Muscle layer of duodenum (tissue), 2 donors: ENCODE results near the gene HOXB8.
A peak's percentile ranks its signal among the peaks of the same experiment; 100 is the strongest.

Source experiments
- H3K27ac ChIP-seq: one replicate; pipeline ENCODE4 v1.7.0; 2013; ENCODE audit warnings: mild to moderate bottlenecking, low read length
- H3K27me3 ChIP-seq: one replicate; pipeline ENCODE4 v1.7.0; 2013; ENCODE audit warnings: low read depth, mild to moderate bottlenecking, control low read depth, low read length
- H3K36me3 ChIP-seq, 2 donors: one replicate each; pipeline ENCODE4 v1.7.0; 2013; ENCODE audit warnings: low read length in 2 of 2, control low read depth in 1 of 2, mild to moderate bottlenecking in 1 of 2; ENCODE audit not compliant: insufficient read depth in 2 of 2, control insufficient read depth in 1 of 2
- H3K4me1 ChIP-seq, 2 donors: one replicate each; pipeline ENCODE4 v1.7.0; 2013; ENCODE audit warnings: low read length in 2 of 2, mild to moderate bottlenecking in 2 of 2, control low read depth in 1 of 2, moderate library complexity in 1 of 2; ENCODE audit not compliant: insufficient read depth in 2 of 2, control insufficient read depth in 1 of 2
- H3K4me3 ChIP-seq, 2 donors: one replicate each; pipeline ENCODE4 v1.7.0; 2013; ENCODE audit warnings: low read length in 2 of 2, low read depth in 1 of 2, mild to moderate bottlenecking in 1 of 2
- H3K9me3 ChIP-seq, 2 donors: one replicate each; pipeline ENCODE4 v1.7.0; 2013; ENCODE audit warnings: low read length in 2 of 2, control low read depth in 1 of 2, mild to moderate bottlenecking in 1 of 2; ENCODE audit not compliant: control insufficient read depth in 1 of 2
- donor health status: healthy.

HOXB8 gene

GRCh38 chr17:48615047-48615962 lies at the start of gene HOXB8:
Gene HOXB8 (minus strand): TSS chr17:48615292. CDS start chr17:48614704, 588 bp downstream.
- Histone ChIP-seq H3K27ac (no peak within 1 kb of the TSS), H3K27me3 (peaks cover 78% of the 10 kb centered on the region), H3K36me3 (no peaks in the 10 kb centered on the region), H3K4me1 (peaks cover 0 to 41% of the 10 kb centered on the region in 2 donors), H3K4me3 (peak within 1 kb of the TSS in 1 of 2 donors; percentile 38), H3K9me3 (no peaks in the 10 kb centered on the region)

- Histone ChIP-seq H3K27me3 (no peaks in the 10 kb centered on the region), H3K9me3 (no peaks in the 10 kb centered on the region)
These were observed 48.2 kb upstream of the HOXB8 start for GRCh38 chr17:48663134-48663924.

GRCh38 chr17:48655913-48656312 lies 40.8 kb upstream of the HOXB8 start:
- H3K9me3 ChIP-seq = no peaks in the 10 kb centered on the region
- no peak overlapping the region for H3K27ac ChIP-seq
- no peak overlapping the region for H3K4me3 ChIP-seq
- H3K4me1 ChIP-seq = no peaks in the 10 kb centered on the region
- H3K27me3 ChIP-seq = no peaks in the 10 kb centered on the region
- no peaks in the 10 kb centered on the region for H3K36me3 ChIP-seq

More at GRCh38 chr17:48663134-48663924, 48.2 kb upstream of the HOXB8 start:
- no peaks in the 10 kb centered on the region for H3K36me3 ChIP-seq
- H3K27ac ChIP-seq = no peak overlapping the region
- no peaks in the 10 kb centered on the region for H3K4me1 ChIP-seq
- no peak overlapping the region for H3K4me3 ChIP-seq

- H3K27me3 ChIP-seq = peaks cover 34% of the 10 kb centered on the region
These were observed 34.6 kb upstream of the HOXB8 start for GRCh38 chr17:48649741-48650140.

GRCh38 chr17:48647963-48648245 lies 32.8 kb upstream of the HOXB8 start:
- Histone ChIP-seq H3K4me3 (peak overlapping the region; percentile 53 to 73), H3K9me3 (peaks cover 0 to 3% of the 10 kb centered on the region in 2 donors), H3K27me3 (peaks cover 52% of the 10 kb centered on the region), H3K4me1 (peaks cover 0 to 20% of the 10 kb centered on the region in 2 donors), H3K27ac (no peak overlapping the region), H3K36me3 (no peaks in the 10 kb centered on the region)

More at GRCh38 chr17:48649741-48650140, 34.6 kb upstream of the HOXB8 start:
- H3K27ac ChIP-seq = no peak overlapping the region
- H3K9me3 ChIP-seq = peaks cover 0 to 3% of the 10 kb centered on the region in 2 donors
- H3K36me3 ChIP-seq = no peaks in the 10 kb centered on the region
- H3K4me3 ChIP-seq = no peak overlapping the region
- H3K4me1 ChIP-seq = peaks cover 0 to 20% of the 10 kb centered on the region in 2 donors

GRCh38 chr17:48647103-48647962 lies 32.2 kb upstream of the HOXB8 start:
- H3K9me3 ChIP-seq = peaks cover 0 to 3% of the 10 kb centered on the region in 2 donors
- no peak overlapping the region for H3K27ac ChIP-seq
- H3K4me3 ChIP-seq = peak overlapping the region; percentile 53 to 73
- peaks cover 0 to 20% of the 10 kb centered on the region in 2 donors for H3K4me1 ChIP-seq
- peaks cover 58% of the 10 kb centered on the region for H3K27me3 ChIP-seq
- no peaks in the 10 kb centered on the region for H3K36me3 ChIP-seq

- peaks cover 0 to 3% of the 10 kb centered on the region in 2 donors for H3K9me3 ChIP-seq
- H3K27me3 ChIP-seq = peaks cover 66% of the 10 kb centered on the region
- no peak overlapping the region for H3K27ac ChIP-seq
- no peaks in the 10 kb centered on the region for H3K36me3 ChIP-seq
- peak overlapping the region in 1 of 2 donors; percentile 43 for H3K4me3 ChIP-seq
- peaks cover 0 to 24% of the 10 kb centered on the region in 2 donors for H3K4me1 ChIP-seq
These were observed 31.4 kb upstream of the HOXB8 start for GRCh38 chr17:48646183-48647102.

- H3K4me3 ChIP-seq = no peak overlapping the region
- H3K9me3 ChIP-seq = peaks cover 0 to 3% of the 10 kb centered on the region in 2 donors
- H3K27ac ChIP-seq = no peak overlapping the region
- H3K27me3 ChIP-seq = peaks cover 73% of the 10 kb centered on the region
- H3K36me3 ChIP-seq = no peaks in the 10 kb centered on the region
- H3K4me1 ChIP-seq = peaks cover 0 to 24% of the 10 kb centered on the region in 2 donors
These were observed 30.6 kb upstream of the HOXB8 start for GRCh38 chr17:48645639-48646182.

- Histone ChIP-seq H3K4me3 (no peak overlapping the region), H3K4me1 (peaks cover 0 to 24% of the 10 kb centered on the region in 2 donors), H3K27me3 (peaks cover 76% of the 10 kb centered on the region), H3K9me3 (peaks cover 0 to 3% of the 10 kb centered on the region in 2 donors), H3K27ac (no peak overlapping the region), H3K36me3 (no peaks in the 10 kb centered on the region)
These were observed 29.9 kb upstream of the HOXB8 start for GRCh38 chr17:48644910-48645557.
